Astrocyte of the cerebellum (primary cell): Measurements from ENCODE around the gene GALNT14.

Experiments
- DNase-seq: peaks from one replicate; pipeline ENCODE4 v3.0.0-alpha.2; 2011; ENCODE audit warnings: low read depth
- H3K4me3 ChIP-seq: 2 replicates; pipeline ENCODE4 v1.5.1; 2011; ENCODE audit warnings: mild to moderate bottlenecking, low read depth, low read length, moderate library complexity
- in situ Hi-C: cut with HindIII; loops from 2 replicates; pipeline ENCODE4 v1.10.0; 2017; ENCODE audit warnings: low sequenced_read_pairs
- TF ChIP-seq, protein P1 (sequence below): IDR thresholded peaks from 2 replicates; pipeline ENCODE4 v1.5.1; 2012; ENCODE audit warnings: low read length, low read depth, moderate library complexity, mild to moderate bottlenecking; ENCODE audit errors: missing control alignments

The GALNT14 gene

DNA sequence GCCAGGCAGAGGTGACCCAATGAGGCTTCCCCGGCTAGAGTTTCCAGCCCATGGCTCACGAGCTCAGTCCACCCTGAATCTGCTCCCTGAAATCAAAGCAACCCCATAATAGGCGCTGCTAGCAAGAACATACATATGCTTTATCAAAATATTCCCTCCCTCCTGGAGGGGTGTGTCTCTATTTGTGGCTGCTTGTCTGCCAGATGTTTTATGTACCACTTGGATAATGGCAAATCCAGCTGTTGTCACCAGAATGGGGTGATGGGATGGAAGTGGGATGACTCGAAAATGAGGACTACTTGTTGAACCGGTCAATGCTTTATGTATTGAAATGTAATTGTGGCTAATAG, 152.0 kb downstream of the GALNT14 start:
- no peak overlapping the region for H3K4me3 ChIP-seq
- TF ChIP-seq, protein P1, sequence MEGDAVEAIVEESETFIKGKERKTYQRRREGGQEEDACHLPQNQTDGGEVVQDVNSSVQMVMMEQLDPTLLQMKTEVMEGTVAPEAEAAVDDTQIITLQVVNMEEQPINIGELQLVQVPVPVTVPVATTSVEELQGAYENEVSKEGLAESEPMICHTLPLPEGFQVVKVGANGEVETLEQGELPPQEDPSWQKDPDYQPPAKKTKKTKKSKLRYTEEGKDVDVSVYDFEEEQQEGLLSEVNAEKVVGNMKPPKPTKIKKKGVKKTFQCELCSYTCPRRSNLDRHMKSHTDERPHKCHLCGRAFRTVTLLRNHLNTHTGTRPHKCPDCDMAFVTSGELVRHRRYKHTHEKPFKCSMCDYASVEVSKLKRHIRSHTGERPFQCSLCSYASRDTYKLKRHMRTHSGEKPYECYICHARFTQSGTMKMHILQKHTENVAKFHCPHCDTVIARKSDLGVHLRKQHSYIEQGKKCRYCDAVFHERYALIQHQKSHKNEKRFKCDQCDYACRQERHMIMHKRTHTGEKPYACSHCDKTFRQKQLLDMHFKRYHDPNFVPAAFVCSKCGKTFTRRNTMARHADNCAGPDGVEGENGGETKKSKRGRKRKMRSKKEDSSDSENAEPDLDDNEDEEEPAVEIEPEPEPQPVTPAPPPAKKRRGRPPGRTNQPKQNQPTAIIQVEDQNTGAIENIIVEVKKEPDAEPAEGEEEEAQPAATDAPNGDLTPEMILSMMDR, result no peak
- DNase-seq, result no peak
- in situ Hi-C loops, result no loop called here

DNA sequence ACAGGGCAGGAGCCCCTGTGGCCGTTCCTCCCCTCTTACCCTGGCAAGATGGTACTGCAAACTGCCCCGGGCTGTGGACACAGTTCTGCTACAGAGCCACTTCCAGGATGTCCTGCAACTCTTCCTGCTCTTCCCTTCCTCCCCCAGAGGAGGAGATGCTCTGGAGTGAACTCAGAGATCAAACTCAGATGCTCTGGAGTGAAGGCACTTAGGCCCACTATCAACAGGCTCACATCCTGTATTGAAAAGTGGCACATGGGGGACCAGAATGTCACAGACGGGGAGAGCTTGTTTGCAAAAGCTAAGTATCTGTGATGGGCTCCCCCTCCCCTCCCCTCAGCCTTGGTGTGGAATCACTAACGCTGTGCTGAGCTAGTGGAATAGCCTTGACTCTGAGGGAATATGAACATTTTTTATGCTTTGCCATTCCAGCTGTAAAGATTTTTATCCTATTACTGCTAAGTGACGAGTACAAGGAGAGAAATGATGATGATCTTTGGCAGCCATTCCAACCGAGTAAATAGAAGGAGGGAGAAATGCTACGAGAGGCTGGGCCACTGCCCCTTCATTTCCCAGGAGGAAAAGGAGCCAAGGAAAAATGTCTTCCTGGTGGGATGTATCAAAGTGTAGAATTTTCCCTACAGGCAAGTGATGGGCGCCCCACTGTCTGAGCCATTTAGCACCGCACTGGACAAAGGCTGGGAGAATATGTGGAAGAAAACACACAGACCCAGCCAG, 152.6 kb downstream of the GALNT14 start:
- TF ChIP-seq, protein P1, result no peak

DNA sequence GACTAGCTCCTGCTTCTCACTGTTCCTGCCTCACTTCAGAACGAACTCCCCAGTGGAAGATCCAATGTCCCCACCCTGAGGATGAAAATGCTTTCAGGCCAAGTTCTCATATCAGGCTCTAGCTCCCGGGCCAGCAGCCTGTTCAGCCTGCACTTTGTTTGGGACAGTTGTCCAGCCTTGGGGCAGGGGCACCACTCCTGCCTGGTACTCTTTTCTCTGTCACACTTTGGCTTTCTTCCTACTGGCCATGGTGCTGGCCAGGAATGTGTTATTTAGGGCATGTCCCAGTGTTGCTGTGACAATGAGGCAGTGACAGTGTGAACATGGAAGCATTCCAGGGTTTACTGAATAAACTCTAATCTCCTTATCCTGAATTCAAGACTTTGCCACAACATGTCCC, 154.1 kb downstream of the GALNT14 start:
- H3K4me3 ChIP-seq, result no peak overlapping the region
- TF ChIP-seq, protein P1, result no peak
- DNase-seq, result no peak
- in situ Hi-C loops, result no loop called here

More for the DNA sequence above, 152.6 kb downstream of the GALNT14 start:
- in situ Hi-C loops, result no loop called here
- H3K4me3 ChIP-seq, result no peak overlapping the region
- no peak for DNase-seq

DNA sequence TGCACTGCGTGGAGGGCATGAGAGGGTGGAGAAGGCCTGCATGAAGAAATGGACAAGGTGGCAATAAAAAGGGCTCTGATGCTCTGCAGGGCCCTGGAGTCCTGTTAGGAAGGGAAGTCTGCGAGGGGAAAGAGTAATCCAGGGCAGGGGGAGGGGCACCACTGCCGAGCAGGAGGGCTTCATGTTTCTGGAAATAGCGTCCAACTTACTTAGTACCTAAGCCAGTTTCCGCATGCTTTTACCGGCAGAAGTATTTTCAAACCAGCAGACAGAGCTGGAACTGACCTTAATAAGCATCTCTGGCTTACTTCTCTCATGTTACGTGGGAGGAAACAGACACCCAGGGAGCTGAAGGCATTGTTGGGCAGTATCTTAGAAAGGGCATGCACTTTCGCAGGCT, 156.7 kb downstream of the GALNT14 start:
- TF ChIP-seq, protein P1, result no peak
- in situ Hi-C loops, result no loop called here
- no peak overlapping the region for H3K4me3 ChIP-seq
- no peak for DNase-seq

DNA sequence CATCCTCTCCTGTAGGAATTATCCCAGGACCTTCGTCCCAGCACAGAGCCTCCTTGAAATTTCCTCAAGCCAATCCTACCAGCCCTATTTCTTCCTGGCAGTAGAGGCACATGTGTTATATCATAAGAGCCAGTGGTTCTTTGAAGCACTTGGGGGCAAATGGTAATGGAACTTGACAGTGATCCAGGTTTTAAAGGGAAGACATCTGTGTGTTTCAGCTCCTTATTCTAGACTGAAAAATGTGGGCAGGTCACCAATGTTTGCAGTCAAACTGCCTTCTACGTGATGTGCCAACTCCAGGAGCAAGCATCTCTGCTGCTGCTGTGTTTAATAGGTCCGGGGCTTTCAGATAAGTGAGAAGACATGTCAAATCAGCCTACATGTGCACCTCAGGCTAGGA, 157.1 kb downstream of the GALNT14 start:
- TF ChIP-seq, protein P1, result no peak
- no peak for DNase-seq
- in situ Hi-C loops, result no loop called here
- no peak overlapping the region for H3K4me3 ChIP-seq

DNA sequence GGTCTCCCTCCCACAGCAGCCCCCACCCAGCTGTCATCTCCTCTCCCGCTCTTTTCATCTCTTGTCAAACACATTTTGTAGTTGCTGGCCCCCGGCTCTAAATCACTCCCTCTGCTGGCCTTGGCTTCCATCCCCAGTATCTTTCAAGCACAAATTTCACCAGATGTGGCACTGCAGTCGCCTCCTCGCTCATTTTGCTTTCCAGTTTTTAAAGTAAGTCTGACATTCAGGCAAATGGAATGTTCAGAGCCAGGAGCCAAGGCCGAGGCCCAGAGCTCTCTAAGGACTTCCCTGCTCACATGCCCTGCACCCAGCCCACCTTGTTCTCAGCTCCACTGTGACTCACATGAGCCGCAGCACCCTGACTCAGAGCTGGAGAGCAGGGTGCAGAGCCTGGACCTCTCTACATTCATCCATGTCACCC, 158.4 kb downstream of the GALNT14 start:
- no peak overlapping the region for H3K4me3 ChIP-seq
- in situ Hi-C loops, result no loop called here
- TF ChIP-seq, protein P1, result peak; percentile 9
- DNase-seq, result no peak
